GM12801 (cell line): ENCODE results near the gene IARS1.

Experiments
- TF ChIP-seq, protein P1 (sequence below): IDR thresholded peaks from one replicate; pipeline ENCODE4 v1.5.1; 2011; ENCODE audit warnings: control low read depth; ENCODE audit not compliant: insufficient read length; ENCODE audit errors: extremely low read depth

Gene IARS1

DNA sequence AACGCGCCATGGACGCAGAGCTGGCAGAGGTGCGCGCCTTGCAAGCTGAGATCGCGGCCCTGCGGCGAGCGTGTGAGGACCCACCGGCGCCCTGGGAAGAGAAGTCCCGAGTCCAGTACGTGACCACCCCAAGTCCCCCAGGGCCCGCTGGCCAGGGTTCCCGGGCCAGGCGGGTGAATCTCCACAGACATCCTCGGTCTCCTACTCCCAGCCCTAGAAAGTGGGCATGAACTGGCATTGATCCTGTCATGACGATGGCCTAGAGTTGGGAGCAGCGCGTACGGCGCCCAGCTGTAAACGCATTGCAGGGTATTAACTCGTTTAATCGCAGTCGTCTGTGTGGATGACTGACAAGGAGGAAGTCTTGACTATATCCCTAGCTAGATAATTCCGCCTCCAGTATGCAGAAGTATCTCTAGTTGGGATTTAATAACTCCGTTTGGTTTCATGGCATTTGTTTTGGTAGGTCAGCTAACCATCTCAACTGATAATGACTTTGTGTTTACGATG is 32.5 kb upstream of the IARS1 start:
- TF ChIP-seq, protein P1, sequence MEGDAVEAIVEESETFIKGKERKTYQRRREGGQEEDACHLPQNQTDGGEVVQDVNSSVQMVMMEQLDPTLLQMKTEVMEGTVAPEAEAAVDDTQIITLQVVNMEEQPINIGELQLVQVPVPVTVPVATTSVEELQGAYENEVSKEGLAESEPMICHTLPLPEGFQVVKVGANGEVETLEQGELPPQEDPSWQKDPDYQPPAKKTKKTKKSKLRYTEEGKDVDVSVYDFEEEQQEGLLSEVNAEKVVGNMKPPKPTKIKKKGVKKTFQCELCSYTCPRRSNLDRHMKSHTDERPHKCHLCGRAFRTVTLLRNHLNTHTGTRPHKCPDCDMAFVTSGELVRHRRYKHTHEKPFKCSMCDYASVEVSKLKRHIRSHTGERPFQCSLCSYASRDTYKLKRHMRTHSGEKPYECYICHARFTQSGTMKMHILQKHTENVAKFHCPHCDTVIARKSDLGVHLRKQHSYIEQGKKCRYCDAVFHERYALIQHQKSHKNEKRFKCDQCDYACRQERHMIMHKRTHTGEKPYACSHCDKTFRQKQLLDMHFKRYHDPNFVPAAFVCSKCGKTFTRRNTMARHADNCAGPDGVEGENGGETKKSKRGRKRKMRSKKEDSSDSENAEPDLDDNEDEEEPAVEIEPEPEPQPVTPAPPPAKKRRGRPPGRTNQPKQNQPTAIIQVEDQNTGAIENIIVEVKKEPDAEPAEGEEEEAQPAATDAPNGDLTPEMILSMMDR, result no peak

DNA sequence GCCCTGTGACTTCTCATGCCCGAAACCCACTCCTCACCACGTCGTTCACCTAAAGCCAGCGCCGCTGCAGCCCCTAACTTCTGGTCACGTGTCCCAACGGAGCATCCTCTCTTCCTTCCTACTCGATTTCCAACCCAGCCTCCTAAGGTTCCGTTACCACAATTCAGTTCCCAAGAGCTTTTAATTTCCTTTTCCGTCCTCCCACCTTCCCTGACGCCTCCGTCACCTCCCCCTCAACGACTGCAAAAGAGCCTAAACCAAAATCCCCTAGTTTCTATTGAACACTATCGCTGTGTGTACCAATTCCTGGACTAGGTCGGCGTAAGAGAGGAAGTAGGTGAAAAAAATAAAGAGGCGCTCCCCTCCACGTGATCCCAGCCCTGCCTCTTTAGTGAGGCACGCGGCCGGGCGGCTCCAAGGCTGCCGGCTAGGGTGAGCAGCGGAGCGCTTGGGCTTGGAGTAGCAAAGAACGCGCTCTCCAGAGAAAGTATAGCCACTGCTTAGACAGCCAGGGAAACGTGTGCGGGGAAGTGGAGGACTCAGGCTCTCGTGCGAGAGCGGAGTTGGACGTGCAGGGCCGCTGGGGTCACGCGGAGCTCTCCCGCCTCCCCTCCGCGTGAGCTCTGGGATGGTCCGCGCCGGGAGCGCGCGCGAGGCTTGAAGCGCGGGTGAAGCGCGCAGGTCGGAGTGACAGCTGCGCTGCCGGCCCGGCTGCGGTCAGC is 31.9 kb upstream of the IARS1 start, which contains the start of the genes CENPP and NOL8:
Gene CENPP, plus strand, starts transcription at position 685 of the 722 bp plus-strand sequence.
Gene NOL8, minus strand, starts transcription at position 82 of the 722 bp plus-strand sequence. CDS start 1,189 bp downstream, outside the sequence.
- TF ChIP-seq, protein P1, result no peak

DNA sequence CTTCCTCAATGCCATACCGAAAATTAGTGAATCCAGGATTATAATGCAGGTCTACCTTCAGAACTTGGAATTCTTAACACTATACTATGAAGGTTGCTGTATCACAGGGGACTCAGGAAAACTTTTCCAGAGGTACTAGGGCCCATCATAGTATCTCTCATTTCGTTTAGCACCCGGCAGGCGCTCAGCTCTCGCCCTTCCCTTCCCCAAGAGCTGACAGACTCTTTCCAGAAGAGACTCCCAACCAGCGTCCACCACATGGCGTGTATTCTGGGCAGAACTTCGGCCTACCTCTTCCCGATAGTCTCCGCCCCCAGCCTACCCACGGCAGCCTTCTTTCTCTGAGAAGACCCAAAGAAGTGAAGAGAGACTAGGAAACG is 31.4 kb upstream of the IARS1 start:
- TF ChIP-seq, protein P1, result no peak

DNA sequence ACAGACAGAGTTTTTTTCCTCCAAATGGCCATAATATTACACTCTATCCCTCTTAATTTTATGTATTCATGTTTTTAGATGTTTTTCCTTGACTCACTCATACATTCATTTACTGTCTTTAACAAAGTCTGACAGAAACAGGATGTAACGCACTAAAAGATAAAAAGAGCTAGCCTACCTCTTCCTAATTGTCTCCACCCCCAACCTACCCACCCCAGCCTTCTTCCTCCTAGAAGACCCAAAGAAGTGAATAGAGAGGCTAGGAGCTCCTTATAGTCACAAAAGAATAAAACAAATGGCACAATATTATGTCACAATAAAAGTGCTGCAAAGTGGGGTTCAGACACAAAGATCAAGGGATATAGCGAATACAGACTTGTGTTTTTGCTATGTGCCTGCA is 30.9 kb upstream of the IARS1 start:
- TF ChIP-seq, protein P1, result no peak

DNA sequence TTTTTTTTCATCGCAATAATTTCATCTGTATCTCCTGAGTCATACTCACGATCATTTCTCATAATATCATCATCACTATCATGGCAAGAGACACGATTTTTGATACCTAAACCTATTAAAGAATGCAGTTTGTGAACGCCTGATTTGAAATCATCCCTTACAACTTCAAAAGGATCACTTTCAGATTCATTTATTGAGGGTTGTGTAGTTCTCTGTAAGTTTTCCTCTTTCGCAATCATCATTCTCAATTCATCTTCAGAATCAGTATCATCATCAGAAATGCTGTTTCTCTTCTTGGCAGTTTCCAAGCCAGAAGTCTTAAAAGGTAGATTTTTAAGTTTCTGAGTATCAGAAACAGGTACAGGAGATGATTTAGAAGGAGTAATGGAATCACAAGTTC is 22.0 kb upstream of the IARS1 start:
- TF ChIP-seq, protein P1, result no peak

DNA sequence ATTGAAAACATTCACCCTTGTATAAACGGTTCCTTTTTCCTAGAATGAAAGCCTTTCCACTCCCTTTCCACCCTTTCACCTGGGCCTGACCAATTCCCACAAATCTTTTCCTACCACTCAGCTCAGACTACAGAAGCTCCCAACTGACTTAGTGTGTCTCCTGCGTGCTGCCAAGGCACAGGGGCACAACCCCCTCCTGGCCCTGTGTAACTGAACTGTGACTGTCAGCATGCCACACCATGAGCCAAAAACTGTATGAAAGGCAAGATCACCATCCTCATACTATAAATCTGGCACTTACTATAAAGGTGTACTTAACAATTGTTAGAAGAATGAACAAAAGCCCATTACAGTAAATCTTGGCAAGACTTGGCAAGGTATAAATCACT is 20.1 kb upstream of the IARS1 start:
- TF ChIP-seq, protein P1, result no peak

DNA sequence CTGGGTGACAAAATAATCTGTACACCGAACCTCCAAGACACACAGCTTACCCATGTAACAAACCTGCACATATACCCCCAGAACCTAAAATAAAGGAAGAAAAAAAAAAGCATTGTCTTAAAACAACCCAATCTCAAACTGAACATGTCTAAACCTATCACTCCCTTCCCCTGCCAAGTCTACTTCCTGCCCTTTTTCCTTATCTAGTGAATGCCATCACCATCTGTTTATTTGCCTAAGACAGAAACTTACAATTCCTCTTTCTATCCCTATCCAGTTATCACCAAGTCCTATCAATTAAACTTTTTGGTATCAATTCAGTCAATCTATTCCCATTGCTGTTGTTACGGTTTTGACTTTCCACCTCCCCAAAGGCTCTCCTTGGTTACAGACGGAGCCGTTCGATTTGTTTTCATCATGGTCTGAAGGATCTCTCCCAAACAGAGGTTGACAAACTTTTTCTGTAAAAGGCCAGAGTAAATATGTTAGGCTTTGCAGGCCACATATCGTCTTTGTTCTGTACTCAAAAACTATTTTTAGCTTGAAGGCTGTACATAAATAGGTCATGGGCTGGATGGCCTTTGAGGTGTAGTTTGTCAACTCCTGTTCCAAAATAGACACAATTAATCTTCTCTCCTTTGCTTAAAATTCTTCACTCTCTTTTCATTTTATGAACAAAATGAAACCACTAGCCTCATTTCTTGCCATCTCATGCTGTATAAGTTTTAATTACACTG is 19.6 kb upstream of the IARS1 start:
- TF ChIP-seq, protein P1, result no peak
